ENCODE data around the gene CHKB. TPM values are rescaled to one million over a fixed set of nuclear protein-coding genes. Genes with fewer than 3 reads are reported as not detected.

The CHKB gene, protein sequence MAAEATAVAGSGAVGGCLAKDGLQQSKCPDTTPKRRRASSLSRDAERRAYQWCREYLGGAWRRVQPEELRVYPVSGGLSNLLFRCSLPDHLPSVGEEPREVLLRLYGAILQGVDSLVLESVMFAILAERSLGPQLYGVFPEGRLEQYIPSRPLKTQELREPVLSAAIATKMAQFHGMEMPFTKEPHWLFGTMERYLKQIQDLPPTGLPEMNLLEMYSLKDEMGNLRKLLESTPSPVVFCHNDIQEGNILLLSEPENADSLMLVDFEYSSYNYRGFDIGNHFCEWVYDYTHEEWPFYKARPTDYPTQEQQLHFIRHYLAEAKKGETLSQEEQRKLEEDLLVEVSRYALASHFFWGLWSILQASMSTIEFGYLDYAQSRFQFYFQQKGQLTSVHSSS
- 27.1 and 32.8 TPM in 2 replicates for total RNA-seq

GRCh38 chr22:50582493-50583293 is at the start of gene CHKB:
CHKB (minus strand) TSS chr22:50582849; CDS start chr22:50582781, 68 bp downstream.

GRCh38 chr22:50627642-50628542 is 45.2 kb upstream of the CHKB start, which contains the start of gene ARSA:
ARSA (minus strand) TSS chr22:50628152; CDS start chr22:50627779, 373 bp downstream.

GRCh38 chr22:50600538-50600937 is 17.9 kb upstream of the CHKB start, which contains the start of gene MAPK8IP2:
MAPK8IP2 (plus strand) TSS chr22:50600793; CDS start chr22:50600819, 26 bp downstream.

GRCh38 chr22:50577987-50578775 is 4.5 kb downstream of the CHKB start, which contains the start of gene CPT1B:
CPT1B (minus strand) TSS chr22:50578427; CDS start chr22:50577915, 512 bp downstream.

GRCh38 chr22:50562523-50563412 is 19.9 kb downstream of the CHKB start, which contains the start of gene SYCE3:
SYCE3 (minus strand) TSS chr22:50562919; CDS start chr22:50556405, 6,514 bp downstream.

DNA sequence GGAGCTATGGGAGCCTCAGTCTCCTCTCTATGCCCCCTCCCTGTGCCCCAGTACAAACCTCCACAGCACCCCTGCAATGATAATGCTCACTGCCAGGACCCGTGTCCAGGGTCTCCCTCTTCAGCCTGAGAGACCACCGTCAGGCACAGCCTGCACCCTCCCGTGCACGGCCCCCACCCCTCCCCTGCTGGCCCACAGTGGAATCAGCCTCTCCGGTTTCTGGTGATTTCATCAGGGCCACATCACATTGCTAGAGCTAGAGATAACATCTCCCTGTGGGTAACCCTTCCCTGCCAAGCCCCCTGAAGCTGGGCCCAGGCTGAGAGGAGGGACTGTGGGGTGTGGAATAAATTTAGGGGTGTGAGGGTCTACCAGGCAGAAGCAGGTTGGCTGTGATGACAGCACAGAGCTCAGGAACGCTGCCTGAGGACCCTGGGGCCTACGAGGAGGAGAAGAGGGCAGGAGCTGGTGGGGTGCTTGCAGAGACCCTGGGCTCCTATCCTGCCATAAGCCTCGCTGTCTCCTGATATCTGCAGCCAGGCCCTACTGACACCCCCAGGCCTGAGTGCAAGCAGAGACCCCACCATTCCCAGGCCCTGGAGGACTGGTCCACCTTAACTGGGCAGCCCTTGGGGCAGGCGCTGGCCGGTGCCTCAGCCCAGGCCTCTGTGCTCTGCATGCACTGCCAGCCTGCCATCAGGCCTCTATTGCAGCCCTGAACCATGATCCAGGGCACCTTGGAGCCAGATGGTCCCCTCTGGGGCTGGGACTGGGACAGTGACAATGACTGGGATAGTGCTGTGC is 36.9 kb downstream of the CHKB start, which contains the start of gene KLHDC7B:
Gene KLHDC7B, plus strand, starts transcription at position 378 of the 804 bp plus-strand sequence. Its CDS starts 345 bp downstream, at position 723.

GRCh38 chr22:50529897-50530579 is 52.6 kb downstream of the CHKB start, which contains the start of gene TYMP:
TYMP (minus strand) TSS chr22:50530012; CDS start chr22:50529709, 303 bp downstream.

Other genes with a start within 250 kb of the CHKB start
- 44.5 and 58.5 TPM in 2 replicates for gene PPP6R2, start 239.5 kb downstream of the CHKB start, total RNA-seq
- 40.4 and 40.6 TPM in 2 replicates for gene SBF1, start 107.8 kb downstream of the CHKB start, total RNA-seq
- 0.46 and 0.97 TPM in 2 replicates for gene ADM2, start 101.3 kb downstream of the CHKB start, total RNA-seq
- not detected in 2 replicates for gene MIOX, start 96.0 kb downstream of the CHKB start, total RNA-seq
- 21.8 and 22.2 TPM in 2 replicates for gene LMF2, start 75.1 kb downstream of the CHKB start, total RNA-seq
- gene NCAPH2, start 74.6 kb downstream of the CHKB start, total RNA-seq, result 27.6 and 43.0 TPM in 2 replicates
- gene SCO2, start 57.3 kb downstream of the CHKB start, total RNA-seq, result 2.9 and 4.9 TPM in 2 replicates
- gene TYMP, start 52.8 kb downstream of the CHKB start, total RNA-seq, result 8.1 and 25.5 TPM in 2 replicates
- gene KLHDC7B, start 37.0 kb downstream of the CHKB start, total RNA-seq, result under 0.01 and 0.30 TPM in 2 replicates
- gene SYCE3, start 19.9 kb downstream of the CHKB start, total RNA-seq, result not detected in 2 replicates
- gene CPT1B, start 4.4 kb downstream of the CHKB start, total RNA-seq, result 0.65 and 2.6 TPM in 2 replicates
- 0.15 TPM in 1 of 2 replicates, not detected in the other for gene MAPK8IP2, start 17.9 kb upstream of the CHKB start, total RNA-seq
- 10.2 and 10.7 TPM in 2 replicates for gene ARSA, start 45.3 kb upstream of the CHKB start, total RNA-seq
- 11.4 and 11.7 TPM in 2 replicates for gene SHANK3, start 90.0 kb upstream of the CHKB start, total RNA-seq
- gene ACR, start 155.4 kb upstream of the CHKB start, total RNA-seq, result not detected in 2 replicates
- 2.6 and 4.1 TPM in 2 replicates for gene RABL2B, start 200.8 kb upstream of the CHKB start, total RNA-seq

Measured in epithelial cell of umbilical artery (primary cell).